ENCODE data around the gene COL5A1. TPM values are rescaled to one million over a fixed set of nuclear protein-coding genes. Genes with fewer than 3 reads are reported as not detected.

COL5A1 gene
- total RNA-seq, 6 experiments from 2014 or later: 196 to 308 (median 225) TPM

- Mint-ChIP-seq H3K27ac (peak overlapping the region; percentile 91), H3K4me3 (peak overlapping the region; percentile 52; the same call in 1 of the 2 replicates), H3K4me1 (ENCODE audit: low read depth) (peaks cover 26% of the 10 kb centered on the region), H3K36me3 (ENCODE audit: low read depth) (peaks cover 21% of the 10 kb centered on the region), H3K27me3 (ENCODE audit: insufficient read depth) (peaks cover 27% of the 10 kb centered on the region), H3K9me3 (peaks cover 4% of the 10 kb centered on the region; the same call in 1 of the 2 replicates)
- DNase-seq: no peak
- TF ChIP-seq CTCF (IDR thresholded peaks at IDR 0.05): no peak
Measured at GRCh38 chr9:134768332-134768708, 126.7 kb downstream of the COL5A1 start.

- peaks cover 26% of the 10 kb centered on the region for H3K4me1 Mint-ChIP-seq (ENCODE audit: low read depth)
- H3K36me3 Mint-ChIP-seq (ENCODE audit: low read depth): peaks cover 21% of the 10 kb centered on the region
- H3K4me3 Mint-ChIP-seq: peak overlapping the region; percentile 52; the same call in 1 of the 2 replicates
- H3K27me3 Mint-ChIP-seq (ENCODE audit: insufficient read depth): peaks cover 25% of the 10 kb centered on the region
- H3K9me3 Mint-ChIP-seq: peaks cover under 1% of the 10 kb centered on the region; the same call in 1 of the 2 replicates
- TF ChIP-seq CTCF (IDR thresholded peaks at IDR 0.05): no peak
- peak; percentile 59 for DNase-seq
- peak overlapping the region; percentile 91 for H3K27ac Mint-ChIP-seq
Measured at GRCh38 chr9:134768709-134769351, 127.2 kb downstream of the COL5A1 start.

- H3K9me3 Mint-ChIP-seq: no peaks in the 10 kb centered on the region; the same call in 1 of the 2 replicates
- H3K4me1 Mint-ChIP-seq (ENCODE audit: low read depth): peaks cover 47% of the 10 kb centered on the region
- TF ChIP-seq CTCF (IDR thresholded peaks at IDR 0.05): no peak
- H3K27me3 Mint-ChIP-seq (ENCODE audit: insufficient read depth): peaks cover 29% of the 10 kb centered on the region
- peaks cover 27% of the 10 kb centered on the region for H3K36me3 Mint-ChIP-seq (ENCODE audit: low read depth)
- no peak for DNase-seq
- H3K27ac Mint-ChIP-seq: no peak overlapping the region
- H3K4me3 Mint-ChIP-seq: no peak overlapping the region; the same call in 1 of the 2 replicates
Measured at GRCh38 chr9:134770972-134771971, 129.7 kb downstream of the COL5A1 start.

- peaks cover 30% of the 10 kb centered on the region for H3K36me3 Mint-ChIP-seq (ENCODE audit: low read depth)
- peaks cover 56% of the 10 kb centered on the region for H3K4me1 Mint-ChIP-seq (ENCODE audit: low read depth)
- no peak overlapping the region for H3K27ac Mint-ChIP-seq
- H3K27me3 Mint-ChIP-seq (ENCODE audit: insufficient read depth): peaks cover 29% of the 10 kb centered on the region
- H3K4me3 Mint-ChIP-seq: no peak overlapping the region
- no peak for DNase-seq
- no peaks in the 10 kb centered on the region; the same call in 1 of the 2 replicates for H3K9me3 Mint-ChIP-seq
- no peak for TF ChIP-seq CTCF (IDR thresholded peaks at IDR 0.05)
Measured at GRCh38 chr9:134772331-134772730, 130.7 kb downstream of the COL5A1 start.

- no peak for TF ChIP-seq CTCF (IDR thresholded peaks at IDR 0.05)
- peaks cover 45% of the 10 kb centered on the region for H3K4me1 Mint-ChIP-seq (ENCODE audit: low read depth)
- no peak overlapping the region for H3K27ac Mint-ChIP-seq
- DNase-seq: no peak
- peaks cover 26% of the 10 kb centered on the region for H3K36me3 Mint-ChIP-seq (ENCODE audit: low read depth)
- peaks cover 24% of the 10 kb centered on the region for H3K27me3 Mint-ChIP-seq (ENCODE audit: insufficient read depth)
- no peaks in the 10 kb centered on the region for H3K9me3 Mint-ChIP-seq
- no peak overlapping the region for H3K4me3 Mint-ChIP-seq
Measured at GRCh38 chr9:134773842-134774241, 132.2 kb downstream of the COL5A1 start.
